HEK293 (cell line): Measurements from ENCODE around the gene SIPA1.

Source experiments
- KLF1 ChIP-seq: fragments of 450-650 bp; formaldehyde crosslinking; IDR thresholded peaks from 2 replicates; pipeline ENCODE4 v1.5.1; 2016; ENCODE audit warnings: missing biosample characterization, missing genetic modification characterization
- KLF16 ChIP-seq: fragments of 450-650 bp; formaldehyde crosslinking; IDR thresholded peaks from 2 replicates; pipeline ENCODE4 v1.5.1; 2017; ENCODE audit warnings: missing biosample characterization, missing genetic modification characterization
- KLF9 ChIP-seq: fragments of 450-650 bp; formaldehyde crosslinking; IDR thresholded peaks from 2 replicates; pipeline ENCODE4 v1.5.1; 2016; ENCODE audit warnings: missing biosample characterization, missing genetic modification characterization, low read depth
- MYNN ChIP-seq: fragments of 450-650 bp; formaldehyde crosslinking; IDR thresholded peaks from 2 replicates; pipeline ENCODE4 v1.5.1; 2016; ENCODE audit warnings: missing biosample characterization, missing genetic modification characterization, borderline replicate concordance
- TCF7L2 ChIP-seq: IDR thresholded peaks from 2 replicates; pipeline ENCODE4 v1.6.1; 2011; ENCODE audit warnings: low read depth, mild to moderate bottlenecking, inconsistent platforms, low read length, moderate library complexity, borderline replicate concordance
- ZNF112 ChIP-seq: fragments of 450-650 bp; formaldehyde crosslinking; IDR thresholded peaks from 2 replicates; pipeline ENCODE4 v1.5.0; 2017; ENCODE audit warnings: missing biosample characterization, missing genetic modification characterization
- ZNF24 ChIP-seq: fragments of 450-650 bp; formaldehyde crosslinking; IDR thresholded peaks from 2 replicates; pipeline ENCODE4 v1.5.1; 2016; ENCODE audit warnings: missing biosample characterization, missing genetic modification characterization
- ZNF416 ChIP-seq: fragments of 450-650 bp; formaldehyde crosslinking; IDR thresholded peaks from 2 replicates; pipeline ENCODE4 v1.5.1; 2016; ENCODE audit warnings: missing biosample characterization, missing genetic modification characterization
- ZNF473 ChIP-seq: fragments of 450-650 bp; formaldehyde crosslinking; IDR thresholded peaks from 2 replicates; pipeline ENCODE4 v1.5.1; 2017; ENCODE audit warnings: missing biosample characterization, missing genetic modification characterization
- ZNF580 ChIP-seq: fragments of 450-650 bp; formaldehyde crosslinking; IDR thresholded peaks from 2 replicates; pipeline ENCODE4 v1.5.1; 2016; ENCODE audit warnings: missing biosample characterization, missing genetic modification characterization
- ZNF610 ChIP-seq: fragments of 450-650 bp; formaldehyde crosslinking; IDR thresholded peaks from 2 replicates; pipeline ENCODE4 v1.5.1; 2016; ENCODE audit warnings: missing biosample characterization, missing genetic modification characterization, borderline replicate concordance
- ZNF707 ChIP-seq: fragments of 450-650 bp; formaldehyde crosslinking; IDR thresholded peaks from 2 replicates; pipeline ENCODE4 v1.5.1; 2016; ENCODE audit warnings: missing biosample characterization, missing genetic modification characterization
- TF ChIP-seq, protein P1 (sequence below): fragments of 450-650 bp; formaldehyde crosslinking; IDR thresholded peaks from 2 replicates; pipeline ENCODE4 v1.5.1; 2016; ENCODE audit warnings: missing biosample characterization, missing genetic modification characterization
- TF ChIP-seq, protein P2 (sequence below): fragments of 450-650 bp; formaldehyde crosslinking; IDR thresholded peaks from 2 replicates; pipeline ENCODE4 v1.5.1; 2016; ENCODE audit warnings: missing biosample characterization, missing genetic modification characterization

- TF ChIP-seq TCF7L2 = no peak
- TF ChIP-seq KLF9 (tag by site-specific recombination) = no peak
- no peak for TF ChIP-seq KLF1
- TF ChIP-seq, protein P1, sequence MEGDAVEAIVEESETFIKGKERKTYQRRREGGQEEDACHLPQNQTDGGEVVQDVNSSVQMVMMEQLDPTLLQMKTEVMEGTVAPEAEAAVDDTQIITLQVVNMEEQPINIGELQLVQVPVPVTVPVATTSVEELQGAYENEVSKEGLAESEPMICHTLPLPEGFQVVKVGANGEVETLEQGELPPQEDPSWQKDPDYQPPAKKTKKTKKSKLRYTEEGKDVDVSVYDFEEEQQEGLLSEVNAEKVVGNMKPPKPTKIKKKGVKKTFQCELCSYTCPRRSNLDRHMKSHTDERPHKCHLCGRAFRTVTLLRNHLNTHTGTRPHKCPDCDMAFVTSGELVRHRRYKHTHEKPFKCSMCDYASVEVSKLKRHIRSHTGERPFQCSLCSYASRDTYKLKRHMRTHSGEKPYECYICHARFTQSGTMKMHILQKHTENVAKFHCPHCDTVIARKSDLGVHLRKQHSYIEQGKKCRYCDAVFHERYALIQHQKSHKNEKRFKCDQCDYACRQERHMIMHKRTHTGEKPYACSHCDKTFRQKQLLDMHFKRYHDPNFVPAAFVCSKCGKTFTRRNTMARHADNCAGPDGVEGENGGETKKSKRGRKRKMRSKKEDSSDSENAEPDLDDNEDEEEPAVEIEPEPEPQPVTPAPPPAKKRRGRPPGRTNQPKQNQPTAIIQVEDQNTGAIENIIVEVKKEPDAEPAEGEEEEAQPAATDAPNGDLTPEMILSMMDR (tag by site-specific recombination) = no peak
- TF ChIP-seq ZNF707 (tag by site-specific recombination) = no peak
- no peak for TF ChIP-seq ZNF610 (tag by site-specific recombination)
- TF ChIP-seq KLF16 (tag by site-specific recombination) = no peak
- no peak for TF ChIP-seq ZNF580 (tag by site-specific recombination)
- no peak for TF ChIP-seq ZNF112 (tag by site-specific recombination)
- TF ChIP-seq ZNF473 (tag by site-specific recombination) = no peak
- no peak for TF ChIP-seq ZNF416 (tag by site-specific recombination)
- no peak for TF ChIP-seq MYNN
- no peak for TF ChIP-seq ZNF24 (tag by site-specific recombination)
- TF ChIP-seq, protein P2, sequence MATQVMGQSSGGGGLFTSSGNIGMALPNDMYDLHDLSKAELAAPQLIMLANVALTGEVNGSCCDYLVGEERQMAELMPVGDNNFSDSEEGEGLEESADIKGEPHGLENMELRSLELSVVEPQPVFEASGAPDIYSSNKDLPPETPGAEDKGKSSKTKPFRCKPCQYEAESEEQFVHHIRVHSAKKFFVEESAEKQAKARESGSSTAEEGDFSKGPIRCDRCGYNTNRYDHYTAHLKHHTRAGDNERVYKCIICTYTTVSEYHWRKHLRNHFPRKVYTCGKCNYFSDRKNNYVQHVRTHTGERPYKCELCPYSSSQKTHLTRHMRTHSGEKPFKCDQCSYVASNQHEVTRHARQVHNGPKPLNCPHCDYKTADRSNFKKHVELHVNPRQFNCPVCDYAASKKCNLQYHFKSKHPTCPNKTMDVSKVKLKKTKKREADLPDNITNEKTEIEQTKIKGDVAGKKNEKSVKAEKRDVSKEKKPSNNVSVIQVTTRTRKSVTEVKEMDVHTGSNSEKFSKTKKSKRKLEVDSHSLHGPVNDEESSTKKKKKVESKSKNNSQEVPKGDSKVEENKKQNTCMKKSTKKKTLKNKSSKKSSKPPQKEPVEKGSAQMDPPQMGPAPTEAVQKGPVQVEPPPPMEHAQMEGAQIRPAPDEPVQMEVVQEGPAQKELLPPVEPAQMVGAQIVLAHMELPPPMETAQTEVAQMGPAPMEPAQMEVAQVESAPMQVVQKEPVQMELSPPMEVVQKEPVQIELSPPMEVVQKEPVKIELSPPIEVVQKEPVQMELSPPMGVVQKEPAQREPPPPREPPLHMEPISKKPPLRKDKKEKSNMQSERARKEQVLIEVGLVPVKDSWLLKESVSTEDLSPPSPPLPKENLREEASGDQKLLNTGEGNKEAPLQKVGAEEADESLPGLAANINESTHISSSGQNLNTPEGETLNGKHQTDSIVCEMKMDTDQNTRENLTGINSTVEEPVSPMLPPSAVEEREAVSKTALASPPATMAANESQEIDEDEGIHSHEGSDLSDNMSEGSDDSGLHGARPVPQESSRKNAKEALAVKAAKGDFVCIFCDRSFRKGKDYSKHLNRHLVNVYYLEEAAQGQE (tag by site-specific recombination) = no peak
These were observed 12.8 kb downstream of the SIPA1 start for GRCh38 chr11:65650547-65651338.
